IMR-90 (cell line): ENCODE measurements around the gene RIPPLY3. TPM values are rescaled to one million over a fixed set of nuclear protein-coding genes. Genes with fewer than 3 reads are reported as not detected.

Experiments used
- ATAC-seq: fragments of 200-7000 bp; cut with Tn5 transposase; 2 replicates; pipeline ENCODE4 v1.9.1; 2020; ENCODE audit warnings: low read depth, mild to moderate bottlenecking, moderate library complexity
- BruUV-seq: library from RNA; stranded (reverse); fragments of 400-500 nt; replicated peaks from 2 replicates; lab custom pipeline; 2021; lab: Mats Ljungman, UMichigan
- CTCF ChIA-PET: fragments of 300-600 bp; formaldehyde crosslinking; extraction: SDS; loops from one replicate; lab custom pipeline; 2021; ENCODE audit warnings: antibody characterized with exemption; lab: Yijun Ruan, JAX
- POLR2A ChIA-PET: fragments of 300-600 bp; sonication (Branson Sonifier 250); formaldehyde crosslinking; loops from one replicate; lab custom pipeline; 2022; ENCODE audit warnings: antibody characterized with exemption; ENCODE audit not compliant: unreplicated experiment; lab: Charles Lee
- DNase-seq: peaks from one replicate; pipeline ENCODE4 v3.0.0; 2013
- H2AFZ ChIP-seq: replicated peaks from 2 replicates; pipeline ENCODE3; 2013; ENCODE audit warnings: low read length, mild to moderate bottlenecking; ENCODE audit not compliant: poor library complexity
- H2AK5ac ChIP-seq: 2 replicates; pipeline ENCODE4 v1.6.1; 2013; ENCODE audit warnings: low read depth, low read length, inconsistent platforms
- H2AK9ac ChIP-seq: replicated peaks from 2 replicates; pipeline ENCODE3; 2013; ENCODE audit warnings: mild to moderate bottlenecking, low read depth, low read length, moderate library complexity; ENCODE audit not compliant: poor library complexity
- H2BK120ac ChIP-seq: 2 replicates; pipeline ENCODE4 v1.6.1; 2013; ENCODE audit warnings: low read depth, low read length, inconsistent platforms
- H2BK15ac ChIP-seq: 3 replicates; pipeline ENCODE4 v1.6.1; 2013; ENCODE audit warnings: low read depth, low read length, inconsistent platforms
- H2BK20ac ChIP-seq: 2 replicates; pipeline ENCODE4 v1.6.1; 2013; ENCODE audit warnings: low read depth, mild to moderate bottlenecking, inconsistent platforms, low read length, moderate library complexity
- H2BK5ac ChIP-seq: 2 replicates; pipeline ENCODE4 v1.6.1; 2013; ENCODE audit warnings: mild to moderate bottlenecking, low read depth, low read length, inconsistent platforms; ENCODE audit not compliant: poor library complexity, severe bottlenecking
- H3K14ac ChIP-seq: replicated peaks from 2 replicates; pipeline ENCODE4 v1.6.1; 2013; ENCODE audit warnings: low read depth, low read length, inconsistent platforms
- H3K18ac ChIP-seq: 2 replicates; pipeline ENCODE4 v1.6.1; 2013; ENCODE audit warnings: low read depth, low read length, control low read depth
- H3K23ac ChIP-seq: 2 replicates; pipeline ENCODE4 v1.6.1; 2013; ENCODE audit warnings: low read depth, low read length, inconsistent platforms
- H3K27ac ChIP-seq: 2 replicates; pipeline ENCODE4 v1.5.1; 2013; ENCODE audit warnings: mild to moderate bottlenecking, control low read depth, low read length; ENCODE audit not compliant: insufficient read depth
- H3K27me3 ChIP-seq: 2 replicates; pipeline ENCODE4 v1.6.1; 2013; ENCODE audit warnings: low read length; ENCODE audit not compliant: control insufficient read depth, insufficient read depth
- H3K36me3 ChIP-seq: 2 replicates; pipeline ENCODE4 v1.6.1; 2013; ENCODE audit warnings: low read length, mixed read lengths; ENCODE audit not compliant: control insufficient read depth, insufficient read depth
- H3K4ac ChIP-seq: 2 replicates; pipeline ENCODE4 v1.6.1; 2013; ENCODE audit warnings: low read depth, low read length, inconsistent platforms
- H3K4me1 ChIP-seq: 2 replicates; pipeline ENCODE4 v1.6.1; 2013; ENCODE audit warnings: low read length, mixed read lengths; ENCODE audit not compliant: control insufficient read depth, insufficient read depth
- H3K4me2 ChIP-seq: 2 replicates; pipeline ENCODE4 v1.6.1; 2013; ENCODE audit warnings: low read depth, mild to moderate bottlenecking, control low read depth, low read length, moderate library complexity
- H3K4me3 ChIP-seq: 2 replicates; pipeline ENCODE4 v1.5.1; 2013; ENCODE audit warnings: low read depth, mild to moderate bottlenecking, control low read depth, low read length, moderate library complexity; ENCODE audit not compliant: insufficient read depth
- H3K56ac ChIP-seq: 2 replicates; pipeline ENCODE4 v1.6.1; 2013; ENCODE audit warnings: low read length, inconsistent platforms; ENCODE audit not compliant: insufficient read depth; ENCODE audit errors: extremely low read depth
- H3K79me1 ChIP-seq, 2 experiments: 2 replicates each; pipeline ENCODE4 v1.6.1; 2013; ENCODE audit warnings: low read length in 2 of 2, inconsistent platforms in 1 of 2, low read depth in 1 of 2
- H3K9ac ChIP-seq: 2 replicates; pipeline ENCODE4 v1.6.1; 2013; ENCODE audit warnings: low read depth, low read length, control low read depth
- H3K9me1 ChIP-seq: 2 replicates; pipeline ENCODE4 v1.6.1; 2013; ENCODE audit warnings: low read length, inconsistent platforms; ENCODE audit not compliant: insufficient read depth
- H3K9me3 ChIP-seq: 2 replicates; pipeline ENCODE4 v1.6.1; 2013; ENCODE audit warnings: low read length; ENCODE audit not compliant: control insufficient read depth, insufficient read depth
- H4K20me1 ChIP-seq: 2 replicates; pipeline ENCODE4 v1.6.1; 2013; ENCODE audit warnings: low read length, inconsistent platforms; ENCODE audit not compliant: insufficient read depth
- H4K5ac ChIP-seq: 2 replicates; pipeline ENCODE4 v1.6.1; 2013; ENCODE audit warnings: mild to moderate bottlenecking, low read depth, low read length, control low read depth
- H4K8ac ChIP-seq, 2 experiments: 2 replicates each; pipeline ENCODE4 v1.6.1; 2013; ENCODE audit warnings: low read depth in 2 of 2, low read length in 2 of 2, control low read depth in 1 of 2, inconsistent platforms in 1 of 2
- H4K91ac ChIP-seq: 2 replicates; pipeline ENCODE4 v1.6.1; 2013; ENCODE audit warnings: low read depth, low read length, inconsistent platforms; ENCODE audit not compliant: insufficient read depth
- CEBPB ChIP-seq: IDR thresholded peaks from 2 replicates; pipeline ENCODE4 v1.6.1; 2012; ENCODE audit warnings: low read depth, low read length, improper control_type of control experiment
- CTCF ChIP-seq: conservative IDR thresholded peaks from 2 replicates; pipeline ENCODE4 v1.5.1; 2012; ENCODE audit warnings: mild to moderate bottlenecking, low read depth, low read length, improper control_type of control experiment
- ELK1 ChIP-seq: fragments of 150-350 bp; IDR thresholded peaks from 2 replicates; pipeline ENCODE4 v1.6.1; 2016; ENCODE audit warnings: low read depth, mild to moderate bottlenecking, low read length, moderate library complexity, borderline replicate concordance
- POLR2A ChIP-seq: IDR thresholded peaks from 2 replicates; pipeline ENCODE4 v1.6.1; 2012; ENCODE audit warnings: mild to moderate bottlenecking, low read depth, low read length
- RAD21 ChIP-seq: IDR thresholded peaks from 2 replicates; pipeline ENCODE4 v1.6.1; 2012; ENCODE audit warnings: low read length, improper control_type of control experiment
- SMC3 ChIP-seq: fragments of 150-350 bp; IDR thresholded peaks from 2 replicates; pipeline ENCODE4 v1.6.1; 2016; ENCODE audit warnings: low read depth, mild to moderate bottlenecking, antibody characterized with exemption, low read length, moderate library complexity
- WGBS, 2 experiments: methylation state at CpG; one replicate each; pipeline versions ENCODE4 v1.1.5 to v1.1.7; 2013; ENCODE audit warnings: missing lambda C conversion rate in 2 of 2; ENCODE audit not compliant: insufficient read length in 1 of 2; ENCODE audit errors: extremely low coverage in 2 of 2; 5-methylcytosine and 5-hydroxymethylcytosine counted together
- dilution Hi-C: fragments of 300-500 bp; cut with HindIII; formaldehyde crosslinking; loops from one replicate; pipeline ENCODE4 v1.14.3; 2018; ENCODE audit warnings: low sequenced_read_pairs; ENCODE audit not compliant: unreplicated experiment
- in situ Hi-C: fragments of 300-500 bp; cut with MboI; formaldehyde crosslinking; loops from 3 replicates; pipeline ENCODE4 v1.14.3; 2019; ENCODE audit warnings: low sequenced_read_pairs, inconsistent platforms, mixed read lengths
- intact Hi-C: fragments of 100-400 bp; cut with micrococcal nuclease; formaldehyde crosslinking; loops from 2 replicates; pipeline ENCODE4 v1.10.0; 2022
- polyA plus RNA-seq, 3 experiments: library from polyadenylated mRNA; depleted of rRNA; stranded (reverse); fragments of >200 nt; gene quantifications; 2 replicates each; pipeline ENCODE4 v1.2.3, GENCODE V29; 2012; ENCODE audit warnings: low replicate concordance in 1 of 3
- total RNA-seq: library from RNA; depleted of rRNA; stranded (reverse); fragments of >200 nt; gene quantifications from 2 replicates; pipeline ENCODE4 v1.2.3, GENCODE V29; 2012

The RIPPLY3 gene
- total and polyA plus RNA-seq, 2 of the 4 experiments (the other 2 are of a cell fraction): 0.10 TPM; not detected in 1

GRCh38 chr21:36976882-36977651 is 29.4 kb upstream of the RIPPLY3 start:
- H2BK15ac ChIP-seq: no peak overlapping the region
- in situ Hi-C loops: no loop called here
- H4K5ac ChIP-seq: no peak overlapping the region
- ATAC-seq (peak; percentile 85), DNase-seq (peak; percentile 75)
- H3K27ac ChIP-seq: no peak overlapping the region
- no peak overlapping the region for H3K23ac ChIP-seq
- intact Hi-C loops: no loop called here
- no TSS peak for BruUV-seq
- 0 out of 2 replicates have a peak overlapping the region, but pooled peaks have one; percentile 1 for H3K9ac ChIP-seq
- no peaks in the 10 kb centered on the region for H3K36me3 ChIP-seq
- peak overlapping the region; percentile 51 for H2AK9ac ChIP-seq
- peak; percentile 89 for TF ChIP-seq CTCF
- peak; percentile 61 for TF ChIP-seq SMC3
- peak; percentile 76 for TF ChIP-seq CEBPB
- TF ChIP-seq POLR2A: no peak
- peak; percentile 66 for TF ChIP-seq RAD21
- TF ChIP-seq ELK1: no peak
- no peaks in the 10 kb centered on the region; the same call in 1 of the 2 replicates for H3K27me3 ChIP-seq
- H3K18ac ChIP-seq: no peak overlapping the region
- peaks cover 0 to 6% of the 10 kb centered on the region in 2 experiments; a peak in 1 of 4 replicates for H3K79me1 ChIP-seq
- no peak overlapping the region for H2BK20ac ChIP-seq
- H4K8ac ChIP-seq: peak overlapping the region in 1 of 2 experiments; percentile 64; a peak in 2 of 4 replicates
- H2AK5ac ChIP-seq: no peak overlapping the region; the same call in 1 of the 2 replicates
- H3K9me1 ChIP-seq: peaks cover 7% of the 10 kb centered on the region; the same call in 1 of the 2 replicates
- peak overlapping the region; percentile 53 for H3K4me2 ChIP-seq
- no peak overlapping the region for H2BK5ac ChIP-seq
- peaks cover 5% of the 10 kb centered on the region for H3K4me1 ChIP-seq
- no peak overlapping the region for H4K91ac ChIP-seq
- ChIA-PET CTCF (interaction anchor here (0.6 to 1.4 kb wide), 5 partner anchors 13 to 144 kb away, joined by 3 to 4 read pairs (median 3); no protein-coding TSS in a partner anchor), POLR2A (no interaction called here)
- no peaks in the 10 kb centered on the region for H3K9me3 ChIP-seq
- no CpG with 5 or more reads among the region's 8 CpGs for WGBS, 2 experiments
- H3K14ac ChIP-seq: 0 out of 2 replicates have a peak overlapping the region, but pooled peaks have one; percentile 49
- H2BK120ac ChIP-seq: no peak overlapping the region
- peak overlapping the region; percentile 77 for H2AFZ ChIP-seq
- H4K20me1 ChIP-seq: no peaks in the 10 kb centered on the region
- no peak overlapping the region for H3K4ac ChIP-seq
- no peak overlapping the region for H3K56ac ChIP-seq
- dilution Hi-C loops: no loop called here
- H3K4me3 ChIP-seq: no peak overlapping the region
